GM12892 (cell line): ENCODE measurements around the gene FAM219A.

ENCODE experiments used
- DNase-seq: peaks from one replicate; pipeline ENCODE4 v3.0.0; 2011; ENCODE audit not compliant: insufficient read length
- FAIRE-seq: peaks from 2 replicates; lab custom pipeline; 2011; peaks lifted over from hg19 to GRCh38; lab: Jason Lieb, UNC
- POLR2A ChIP-seq: IDR thresholded peaks from 2 replicates; pipeline ENCODE4 v1.6.1; 2011; ENCODE audit warnings: low read depth, low read length, control low read depth
- POLR2AphosphoS5 ChIP-seq: IDR thresholded peaks from 2 replicates; pipeline ENCODE4 v1.6.1; 2011; ENCODE audit warnings: low read depth, low read length, control low read depth
- TAF1 ChIP-seq: IDR thresholded peaks from 2 replicates; pipeline ENCODE4 v1.6.1; 2011; ENCODE audit warnings: low read depth, mild to moderate bottlenecking, control low read depth, low read length, borderline replicate concordance

Gene FAM219A

GRCh38 chr9:34479431-34479866 is 21.1 kb upstream of the FAM219A start:
- no peak for DNase-seq
- FAIRE-seq = no peak
- TF ChIP-seq POLR2AphosphoS5 = no peak
- no peak for TF ChIP-seq TAF1
- TF ChIP-seq POLR2A = no peak

- TF ChIP-seq POLR2AphosphoS5 (no peak), TAF1 (no peak), POLR2A (no peak)
- FAIRE-seq = no peak
- no peak for DNase-seq
Measured at GRCh38 chr9:34477541-34477940, 19.2 kb upstream of the FAM219A start.

GRCh38 chr9:34475097-34475496 is 16.7 kb upstream of the FAM219A start:
- no peak for FAIRE-seq
- no peak for TF ChIP-seq POLR2AphosphoS5
- TF ChIP-seq POLR2A = no peak
- TF ChIP-seq TAF1 = no peak
- no peak for DNase-seq

GRCh38 chr9:34465468-34465867 is 7.1 kb upstream of the FAM219A start:
- TF ChIP-seq TAF1 = no peak
- TF ChIP-seq POLR2AphosphoS5 = no peak
- TF ChIP-seq POLR2A = no peak
- no peak for DNase-seq
- no peak for FAIRE-seq

- no peak for TF ChIP-seq TAF1
- TF ChIP-seq POLR2AphosphoS5 = no peak
- TF ChIP-seq POLR2A = no peak
- FAIRE-seq (no peak), DNase-seq (no peak)
Measured at GRCh38 chr9:34464571-34464970, 6.2 kb upstream of the FAM219A start.

- DNase-seq = no peak
- TF ChIP-seq TAF1 (no peak), POLR2A (no peak), POLR2AphosphoS5 (no peak)
- FAIRE-seq = no peak
Measured at GRCh38 chr9:34463901-34464232, 5.5 kb upstream of the FAM219A start.

- no peak for DNase-seq
Measured at GRCh38 chr9:34463098-34463900, 4.9 kb upstream of the FAM219A start.

GRCh38 chr9:34459941-34460340 is 1.6 kb upstream of the FAM219A start:
- FAIRE-seq = no peak

More at GRCh38 chr9:34463098-34463900, 4.9 kb upstream of the FAM219A start:
- TF ChIP-seq POLR2A = no peak
- no peak for TF ChIP-seq TAF1
- TF ChIP-seq POLR2AphosphoS5 = no peak
- FAIRE-seq = no peak

GRCh38 chr9:34459356-34459755 is 986 bp upstream of the FAM219A start:
- TF ChIP-seq TAF1 = no peak
- TF ChIP-seq POLR2A = no peak
- no peak for TF ChIP-seq POLR2AphosphoS5
- FAIRE-seq = no peak
- DNase-seq = no peak

More at GRCh38 chr9:34459941-34460340, 1.6 kb upstream of the FAM219A start:
- TF ChIP-seq POLR2AphosphoS5 (no peak), TAF1 (no peak), POLR2A (no peak)
- DNase-seq = no peak

- FAIRE-seq = no peak
- no peak for TF ChIP-seq TAF1
- no peak for TF ChIP-seq POLR2A
- TF ChIP-seq POLR2AphosphoS5 = no peak
- no peak for DNase-seq
Measured at GRCh38 chr9:34458959-34459340, 580 bp upstream of the FAM219A start.

- FAIRE-seq = no peak
- DNase-seq = no peak
- TF ChIP-seq POLR2AphosphoS5 (no peak), TAF1 (no peak), POLR2A (no peak)
Measured at GRCh38 chr9:34457266-34458012, 931 bp downstream of the FAM219A start.

- DNase-seq (no peak), FAIRE-seq (no peak)
- TF ChIP-seq POLR2AphosphoS5 = no peak
- no peak for TF ChIP-seq POLR2A
- no peak for TF ChIP-seq TAF1
Measured at GRCh38 chr9:34456746-34457145, 1.6 kb downstream of the FAM219A start.
